Endothelial cell of umbilical vein (primary cell): Measurements from ENCODE around the gene SMG5. TPM values are rescaled to one million over a fixed set of nuclear protein-coding genes. Genes with fewer than 3 reads are reported as not detected.

Experiments
- BruUV-seq: library from RNA; stranded (reverse); fragments of 400-500 nt; replicated peaks from 2 replicates; lab custom pipeline; 2021; lab: Mats Ljungman, UMichigan
- CTCF ChIA-PET: fragments of 300-600, 350-600 bp; sonication (Branson Sonifier 250); formaldehyde crosslinking; loops from one replicate; lab custom pipeline; 2021; ENCODE audit warnings: antibody characterized with exemption, inconsistent platforms; lab: Charles Lee
- POLR2A ChIA-PET: fragments of 300-600, 350-600 bp; sonication (Branson Sonifier 250); formaldehyde crosslinking; loops from one replicate; lab custom pipeline; 2021; ENCODE audit warnings: antibody characterized with exemption, inconsistent platforms; lab: Charles Lee
- DNase-seq: peaks from one replicate; pipeline ENCODE4 v3.0.0-alpha.2; 2011; ENCODE audit warnings: low read depth, low spot score
- FAIRE-seq: peaks from 2 replicates; lab custom pipeline; 2011; peaks lifted over from hg19 to GRCh38; lab: Jason Lieb, UNC
- H2AFZ ChIP-seq: 2 replicates; pipeline ENCODE4 v1.6.0; 2012; ENCODE audit warnings: low read depth, low read length, control low read depth, inconsistent platforms
- H3K27ac ChIP-seq: 2 replicates; pipeline ENCODE4 v1.5.1; 2011; ENCODE audit warnings: low read depth, mild to moderate bottlenecking, control low read depth, low read length, moderate library complexity; ENCODE audit not compliant: insufficient read depth
- H3K27me3 ChIP-seq, 2 experiments: 2 replicates each; pipeline versions ENCODE4 v1.6.0 to v1.6.1; 2011; ENCODE audit warnings: low read length in 2 of 2, mixed read lengths in 1 of 2; ENCODE audit not compliant: control insufficient read depth in 2 of 2, insufficient read depth in 2 of 2
- H3K36me3 ChIP-seq, 2 experiments: 2 replicates in 1 of 2; 3 replicates in 1 of 2; pipeline ENCODE4 v1.5.1; 2011; ENCODE audit warnings: low read length in 2 of 2, mild to moderate bottlenecking in 1 of 2, moderate library complexity in 1 of 2; ENCODE audit not compliant: control insufficient read depth in 2 of 2, insufficient read depth in 2 of 2; ENCODE audit errors: extremely low read depth in 1 of 2
- H3K4me1 ChIP-seq: 3 replicates; pipeline ENCODE4 v1.5.1; 2011; ENCODE audit warnings: mild to moderate bottlenecking, low read length; ENCODE audit not compliant: control insufficient read depth, insufficient read depth; ENCODE audit errors: extremely low read depth
- H3K4me2 ChIP-seq: 2 replicates; pipeline ENCODE4 v1.6.1; 2011; ENCODE audit warnings: low read length, control low read depth, mixed read lengths; ENCODE audit not compliant: insufficient read depth
- H3K4me3 ChIP-seq, 3 experiments: fragments of 200-600 bp in 1 of 3; sonication (generic), shearing (Covaris generic) in 1 of 3; replicated peaks in 1 of 3; 2 replicates each; pipeline ENCODE4 v1.5.1; 2011 to 2016; ENCODE audit warnings: control low read depth in 3 of 3, low read length in 3 of 3, mild to moderate bottlenecking in 2 of 3, inconsistent platforms in 1 of 3, low read depth in 1 of 3, moderate library complexity in 1 of 3; ENCODE audit not compliant: insufficient read depth in 1 of 3
- H3K79me2 ChIP-seq: 2 replicates; pipeline ENCODE4 v1.6.0; 2012; ENCODE audit warnings: low read length, inconsistent platforms; ENCODE audit not compliant: control insufficient read depth, insufficient read depth
- H3K9ac ChIP-seq: replicated peaks from 2 replicates; pipeline ENCODE3; 2011; ENCODE audit warnings: low read length, control low read depth; ENCODE audit not compliant: insufficient read depth; ENCODE audit errors: extremely low read depth
- H3K9me1 ChIP-seq: replicated peaks from 3 replicates; pipeline ENCODE4 v1.6.0; 2011; ENCODE audit warnings: mild to moderate bottlenecking, low read length; ENCODE audit not compliant: control insufficient read depth, insufficient read depth; ENCODE audit errors: extremely low read depth
- H3K9me3 ChIP-seq: replicated peaks from 2 replicates; pipeline ENCODE4 v1.5.1; 2012; ENCODE audit warnings: low read length, inconsistent platforms; ENCODE audit not compliant: control insufficient read depth, insufficient read depth
- H4K20me1 ChIP-seq: replicated peaks from 2 replicates; pipeline ENCODE3; 2011; ENCODE audit warnings: mild to moderate bottlenecking, low read length; ENCODE audit not compliant: control insufficient read depth, insufficient read depth; ENCODE audit errors: extremely low read depth
- CTCF ChIP-seq, 2 donors: IDR thresholded peaks; 1 replicate in 1 of 2; 2 replicates in 1 of 2; pipeline ENCODE4 v1.5.1; 2011; ENCODE audit warnings: low read length in 2 of 2, mild to moderate bottlenecking in 2 of 2, moderate library complexity in 2 of 2, control low read depth in 1 of 2, inconsistent platforms in 1 of 2, low read depth in 1 of 2; ENCODE audit not compliant: insufficient read depth in 1 of 2; ENCODE audit errors: extremely low read depth in 1 of 2
- EZH2 ChIP-seq: IDR thresholded peaks from 2 replicates; pipeline ENCODE4 v1.6.1; 2012; ENCODE audit warnings: borderline replicate concordance, low read depth, mild to moderate bottlenecking, moderate library complexity, low read length, inconsistent platforms; ENCODE audit not compliant: severe bottlenecking
- FOS ChIP-seq: IDR thresholded peaks from 2 replicates; pipeline ENCODE4 v1.6.1; 2011; ENCODE audit warnings: mild to moderate bottlenecking, low read length, moderate library complexity, borderline replicate concordance; ENCODE audit not compliant: insufficient read depth
- GATA2 ChIP-seq: IDR thresholded peaks from 2 replicates; pipeline ENCODE4 v1.7.0; 2011; ENCODE audit warnings: low read depth, mild to moderate bottlenecking, moderate library complexity, mixed read lengths, low read length; ENCODE audit not compliant: insufficient read length, insufficient read depth
- JUN ChIP-seq: IDR thresholded peaks from 2 replicates; pipeline ENCODE4 v1.6.1; 2011; ENCODE audit warnings: borderline replicate concordance, low read depth; ENCODE audit not compliant: insufficient read length, insufficient read depth
- MAX ChIP-seq: IDR thresholded peaks from 2 replicates; pipeline ENCODE4 v1.6.1; 2011; ENCODE audit not compliant: insufficient read depth, insufficient read length
- MYC ChIP-seq: IDR thresholded peaks from one replicate; pipeline ENCODE4 v1.6.1; 2011; ENCODE audit warnings: mild to moderate bottlenecking, low read depth, low read length
- POLR2A ChIP-seq: IDR thresholded peaks from 2 replicates; pipeline ENCODE4 v1.6.1; 2012; ENCODE audit warnings: low read depth, mild to moderate bottlenecking, control low read depth, low read length
- POLR2AphosphoS5 ChIP-seq: IDR thresholded peaks from 2 replicates; pipeline ENCODE4 v1.6.1; 2012; ENCODE audit warnings: low read depth, mild to moderate bottlenecking, control low read depth, low read length, moderate library complexity; ENCODE audit not compliant: insufficient read depth
- dilution Hi-C: fragments of 300-500 bp; cut with MboI; formaldehyde crosslinking; loops from one replicate; pipeline ENCODE4 v1.15.0; 2019; ENCODE audit warnings: low sequenced_read_pairs; ENCODE audit not compliant: extremely low pct_ligation_motif_present
- intact Hi-C: fragments of 100-400 bp; cut with micrococcal nuclease; formaldehyde crosslinking; loops from one replicate; pipeline ENCODE4 v1.10.0; 2022
- polyA plus RNA-seq, 4 experiments: library from polyadenylated mRNA; depleted of rRNA in 3 of 4; stranded (reverse) in 3 of 4; unstranded in 1 of 4; fragments of >200 nt; gene quantifications; 2 replicates each; pipeline versions ENCODE4 v1.2.1 to v1.2.3, GENCODE V29; 2011 to 2012; ENCODE audit warnings: missing spikeins in 1 of 4
- total RNA-seq: library from RNA; stranded (reverse); gene quantifications from 2 replicates; pipeline ENCODE4 v1.2.3, GENCODE V29; 2021

Gene SMG5
- total and polyA plus RNA-seq, 2 donors (not counting 3 experiments of a cell fraction or from before 2014, with no cell fraction given) = 37.4 to 82.6 TPM

GRCh38 chr1:156316909-156317308 lies 34.3 kb upstream of the SMG5 start:
- no peak for TF ChIP-seq FOS
- intact Hi-C loops (no loop called here), dilution Hi-C loops (no loop called here)
- FAIRE-seq (no peak), DNase-seq (no peak)
- no TSS peak for BruUV-seq
- H3K9me1 ChIP-seq = no peaks in the 10 kb centered on the region
- no peak overlapping the region for H3K9ac ChIP-seq
- H3K36me3 ChIP-seq = peaks cover 52 to 60% of the 10 kb centered on the region in 2 experiments
- H3K4me2 ChIP-seq = no peak overlapping the region
- H3K27me3 ChIP-seq = no peaks in the 10 kb centered on the region
- H3K4me3 ChIP-seq = no peak overlapping the region
- ChIA-PET CTCF (interaction anchor here (0.7 to 0.8 kb wide), 2 partner anchors 35 to 91 kb away, joined by 3 read pairs; partner anchors contain the start of gene SMG5), POLR2A (interaction anchor here (0.6 kb wide), 1 partner anchor 34 kb away, joined by 4 read pairs; no protein-coding TSS in a partner anchor)
- no peaks in the 10 kb centered on the region for H3K9me3 ChIP-seq
- peaks cover 2% of the 10 kb centered on the region for H3K79me2 ChIP-seq
- H2AFZ ChIP-seq = no peak overlapping the region
- H3K4me1 ChIP-seq = peaks cover 2% of the 10 kb centered on the region
- no peak overlapping the region for H3K27ac ChIP-seq
- no peaks in the 10 kb centered on the region for H4K20me1 ChIP-seq

- Histone ChIP-seq H3K9me3 (no peaks in the 10 kb centered on the region), H3K27me3 (no peaks in the 10 kb centered on the region), H3K4me3 (no peak overlapping the region), H3K79me2 (peaks cover 2% of the 10 kb centered on the region), H3K4me1 (no peaks in the 10 kb centered on the region), H3K9ac (no peak overlapping the region), H3K36me3 (peaks cover 28 to 34% of the 10 kb centered on the region in 2 experiments), H3K9me1 (no peaks in the 10 kb centered on the region), H2AFZ (no peak overlapping the region), H3K27ac (no peak overlapping the region), H3K4me2 (no peak overlapping the region), H4K20me1 (no peaks in the 10 kb centered on the region)
- CTCF ChIA-PET = no interaction called here
- intact Hi-C loops (no loop called here), dilution Hi-C loops (no loop called here)
- no peak for TF ChIP-seq MYC
- no peak for TF ChIP-seq MAX
- no peak for TF ChIP-seq JUN
- no peak for TF ChIP-seq GATA2
- no peak for TF ChIP-seq EZH2
- no peak for TF ChIP-seq CTCF (IDR thresholded peaks at IDR 0.05; ENCODE audit: extremely low read depth in 1 of 2, insufficient read depth in 1 of 2, low read depth in 1 of 2, low read length in 2 of 2)
- TF ChIP-seq POLR2AphosphoS5 = no peak
- TF ChIP-seq POLR2A = no peak
- TF ChIP-seq FOS = no peak
- POLR2A ChIA-PET = no interaction called here
- BruUV-seq = no TSS peak
- no peak for FAIRE-seq
- no peak for DNase-seq
Observed at GRCh38 chr1:156310962-156311361, 28.3 kb upstream of the SMG5 start.
